Measurements from ENCODE around the gene IGSF21. TPM values are rescaled to one million over a fixed set of nuclear protein-coding genes. Genes with fewer than 3 reads are reported as not detected.

IGSF21 gene
- total and polyA plus RNA-seq, 2 donors (not counting 3 experiments of a cell fraction or from before 2014, with no cell fraction given), result not detected

DNA sequence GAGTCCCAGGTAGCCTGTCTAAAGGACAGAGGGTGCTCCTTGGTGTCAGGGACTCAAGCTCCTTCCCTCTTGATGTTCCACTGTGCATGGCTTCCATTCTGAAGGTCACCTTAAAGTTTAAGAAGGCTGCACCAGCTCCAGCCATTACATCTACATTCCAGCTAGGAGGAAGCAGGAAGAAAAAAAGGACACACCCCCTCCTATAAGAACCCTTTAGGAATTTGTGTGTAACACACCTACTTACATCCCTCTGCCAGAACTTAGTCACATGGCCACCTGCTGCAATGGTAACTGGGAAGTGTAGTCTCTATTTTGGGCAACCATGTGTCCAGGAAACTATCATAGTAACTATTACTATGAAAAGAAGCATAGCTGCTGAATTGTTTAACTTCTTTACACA lies 211.5 kb downstream of the IGSF21 start:
- no peak overlapping the region for H3K4me3 ChIP-seq (replicated peaks in 1 of 3; ENCODE audit: insufficient read depth in 1 of 3, low read depth in 1 of 3, low read length in 3 of 3)
- DNase-seq (ENCODE audit: low read depth, low spot score), result no peak
- no peak overlapping the region for H3K9ac ChIP-seq (replicated peaks; ENCODE audit: extremely low read depth, insufficient read depth, low read length)
- intact Hi-C loops (cut with micrococcal nuclease), result no loop called here
- dilution Hi-C loops (cut with MboI; ENCODE audit: extremely low pct_ligation_motif_present, low sequenced_read_pairs), result no loop called here
- no peaks in the 10 kb centered on the region for H4K20me1 ChIP-seq (replicated peaks; ENCODE audit: control insufficient read depth, extremely low read depth, insufficient read depth, low read length)
- no peak overlapping the region for H2AFZ ChIP-seq (ENCODE audit: low read depth, low read length)
- CTCF ChIA-PET, result no interaction called here
- H3K27me3 ChIP-seq (ENCODE audit: control insufficient read depth in 2 of 2, insufficient read depth in 2 of 2, low read length in 2 of 2), result no peaks in the 10 kb centered on the region
- POLR2A ChIA-PET, result no interaction called here
- no peaks in the 10 kb centered on the region for H3K9me1 ChIP-seq (replicated peaks; ENCODE audit: control insufficient read depth, extremely low read depth, insufficient read depth, low read length)
- H3K79me2 ChIP-seq (ENCODE audit: control insufficient read depth, insufficient read depth, low read length), result no peaks in the 10 kb centered on the region
- H3K27ac ChIP-seq (ENCODE audit: insufficient read depth, low read depth, low read length), result no peak overlapping the region
- FAIRE-seq, result no peak
- TF ChIP-seq FOS (IDR thresholded peaks at IDR 0.05; ENCODE audit: borderline replicate concordance, insufficient read depth, low read length), result no peak
- TF ChIP-seq JUN (IDR thresholded peaks at IDR 0.05; ENCODE audit: borderline replicate concordance, insufficient read depth, insufficient read length, low read depth), result no peak
- no peak for TF ChIP-seq GATA2 (IDR thresholded peaks at IDR 0.05; ENCODE audit: insufficient read depth, insufficient read length, low read depth, low read length)
- TF ChIP-seq, protein P1, sequence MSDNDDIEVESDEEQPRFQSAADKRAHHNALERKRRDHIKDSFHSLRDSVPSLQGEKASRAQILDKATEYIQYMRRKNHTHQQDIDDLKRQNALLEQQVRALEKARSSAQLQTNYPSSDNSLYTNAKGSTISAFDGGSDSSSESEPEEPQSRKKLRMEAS (IDR thresholded peaks at IDR 0.05; ENCODE audit: insufficient read depth, insufficient read length), result no peak
- no peak for TF ChIP-seq MYC (IDR thresholded peaks at IDR 0.05; ENCODE audit: low read depth, low read length)
- TF ChIP-seq, protein P2, sequence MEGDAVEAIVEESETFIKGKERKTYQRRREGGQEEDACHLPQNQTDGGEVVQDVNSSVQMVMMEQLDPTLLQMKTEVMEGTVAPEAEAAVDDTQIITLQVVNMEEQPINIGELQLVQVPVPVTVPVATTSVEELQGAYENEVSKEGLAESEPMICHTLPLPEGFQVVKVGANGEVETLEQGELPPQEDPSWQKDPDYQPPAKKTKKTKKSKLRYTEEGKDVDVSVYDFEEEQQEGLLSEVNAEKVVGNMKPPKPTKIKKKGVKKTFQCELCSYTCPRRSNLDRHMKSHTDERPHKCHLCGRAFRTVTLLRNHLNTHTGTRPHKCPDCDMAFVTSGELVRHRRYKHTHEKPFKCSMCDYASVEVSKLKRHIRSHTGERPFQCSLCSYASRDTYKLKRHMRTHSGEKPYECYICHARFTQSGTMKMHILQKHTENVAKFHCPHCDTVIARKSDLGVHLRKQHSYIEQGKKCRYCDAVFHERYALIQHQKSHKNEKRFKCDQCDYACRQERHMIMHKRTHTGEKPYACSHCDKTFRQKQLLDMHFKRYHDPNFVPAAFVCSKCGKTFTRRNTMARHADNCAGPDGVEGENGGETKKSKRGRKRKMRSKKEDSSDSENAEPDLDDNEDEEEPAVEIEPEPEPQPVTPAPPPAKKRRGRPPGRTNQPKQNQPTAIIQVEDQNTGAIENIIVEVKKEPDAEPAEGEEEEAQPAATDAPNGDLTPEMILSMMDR (IDR thresholded peaks at IDR 0.05; ENCODE audit: extremely low read depth in 1 of 2, insufficient read depth in 1 of 2, low read depth in 1 of 2, low read length in 2 of 2), result no peak
- no peak for TF ChIP-seq POLR2AphosphoS5 (IDR thresholded peaks at IDR 0.05; ENCODE audit: insufficient read depth, low read depth, low read length)
- no peak for TF ChIP-seq POLR2A (IDR thresholded peaks at IDR 0.05; ENCODE audit: low read depth, low read length)
- H3K36me3 ChIP-seq (ENCODE audit: control insufficient read depth in 2 of 2, extremely low read depth in 1 of 2, insufficient read depth in 2 of 2, low read length in 2 of 2), result no peaks in the 10 kb centered on the region
- no TSS peak for BruUV-seq (replicated peaks)
- no peaks in the 10 kb centered on the region for H3K9me3 ChIP-seq (replicated peaks; ENCODE audit: control insufficient read depth, insufficient read depth, low read length)
- H3K4me2 ChIP-seq (ENCODE audit: insufficient read depth, low read length), result no peak overlapping the region
- H3K4me1 ChIP-seq (ENCODE audit: control insufficient read depth, extremely low read depth, insufficient read depth, low read length), result no peaks in the 10 kb centered on the region
